Central memory CD8-positive, alpha-beta T cell (primary cell): ENCODE measurements around the gene CHAMP1.
"Not testable (repeated sequence)": the region's sequence is repeated elsewhere in the genome, so short reads cannot be mapped to it uniquely, and the experiment has no call there.

ENCODE experiments used
- ATAC-seq: fragments of 150-1000 bp; cut with Tn5 transposase; replicated peaks from 2 replicates; pipeline ENCODE4 v1.10.0; 2022; ENCODE audit warnings: mild to moderate bottlenecking, moderate FRiP score, moderate number of reproducible peaks; ENCODE audit not compliant: poor library complexity, severe bottlenecking; ENCODE audit errors: extremely low read depth
- DNase-seq, 2 donors: peaks; one replicate each; pipeline ENCODE4 v3.0.0; 2021; ENCODE audit warnings: low spot score in 2 of 2
- H3K27ac Mint-ChIP-seq: one replicate; pipeline ENCODE4 v1.8.0; 2022; ENCODE audit warnings: low read depth, mild to moderate bottlenecking, moderate library complexity, mixed read lengths
- H3K27me3 Mint-ChIP-seq: one replicate; pipeline ENCODE4 v1.8.0; 2022; ENCODE audit warnings: mixed read lengths
- H3K36me3 Mint-ChIP-seq: one replicate; pipeline ENCODE4 v1.8.0; 2022; ENCODE audit warnings: mild to moderate bottlenecking, moderate library complexity, mixed read lengths; ENCODE audit not compliant: insufficient read depth
- H3K4me1 Mint-ChIP-seq: one replicate; pipeline ENCODE4 v1.8.0; 2022; ENCODE audit warnings: mixed read lengths
- H3K4me3 Mint-ChIP-seq: one replicate; pipeline ENCODE4 v1.8.0; 2022; ENCODE audit warnings: mild to moderate bottlenecking, moderate library complexity, mixed read lengths
- H3K9me3 Mint-ChIP-seq: one replicate; pipeline ENCODE4 v1.8.0; 2022; ENCODE audit warnings: mixed read lengths

The CHAMP1 gene

GRCh38 chr13:114325729-114326128, 11.4 kb downstream of the CHAMP1 start:
- H3K36me3 Mint-ChIP-seq = peaks cover 36% of the 10 kb centered on the region

GRCh38 chr13:114328034-114328433, 13.7 kb downstream of the CHAMP1 start:
- H3K4me1 Mint-ChIP-seq = peaks cover 14% of the 10 kb centered on the region
- H3K27me3 Mint-ChIP-seq = no peaks in the 10 kb centered on the region
- H3K36me3 Mint-ChIP-seq = peaks cover 23% of the 10 kb centered on the region
- H3K9me3 Mint-ChIP-seq = no peaks in the 10 kb centered on the region
- H3K27ac Mint-ChIP-seq = no peak overlapping the region
- no peak for ATAC-seq
- DNase-seq = no peak
- H3K4me3 Mint-ChIP-seq = no peak overlapping the region

More at GRCh38 chr13:114325729-114326128, 11.4 kb downstream of the CHAMP1 start:
- no peak overlapping the region for H3K4me3 Mint-ChIP-seq
- peak overlapping the region; percentile 16 for H3K27ac Mint-ChIP-seq
- DNase-seq (no peak), ATAC-seq (no peak)
- H3K27me3 Mint-ChIP-seq = no peaks in the 10 kb centered on the region
- peaks cover 14% of the 10 kb centered on the region for H3K4me1 Mint-ChIP-seq
- no peaks in the 10 kb centered on the region for H3K9me3 Mint-ChIP-seq

- no peak for DNase-seq
- Mint-ChIP-seq H3K27ac (no peak overlapping the region), H3K36me3 (peaks cover 23% of the 10 kb centered on the region), H3K4me3 (no peak overlapping the region), H3K27me3 (no peaks in the 10 kb centered on the region), H3K4me1 (peaks cover 14% of the 10 kb centered on the region), H3K9me3 (no peaks in the 10 kb centered on the region)
- ATAC-seq = no peak
These were observed 14.3 kb downstream of the CHAMP1 start for GRCh38 chr13:114328595-114328994.

- H3K9me3 Mint-ChIP-seq = no peaks in the 10 kb centered on the region
- DNase-seq (no peak), ATAC-seq (no peak)
- no peaks in the 10 kb centered on the region for H3K27me3 Mint-ChIP-seq
- no peak overlapping the region for H3K27ac Mint-ChIP-seq
- peaks cover 21% of the 10 kb centered on the region for H3K4me1 Mint-ChIP-seq
- no peak overlapping the region for H3K4me3 Mint-ChIP-seq
- peaks cover 10% of the 10 kb centered on the region for H3K36me3 Mint-ChIP-seq
These were observed 15.8 kb downstream of the CHAMP1 start for GRCh38 chr13:114330086-114330485.

- ATAC-seq, DNase-seq, H3K27me3 Mint-ChIP-seq, H3K36me3 Mint-ChIP-seq, H3K9me3 Mint-ChIP-seq: not testable (repeated sequence)
- H3K4me3 Mint-ChIP-seq = peak overlapping the region; percentile 59
- H3K4me1 Mint-ChIP-seq = peaks cover 15% of the 10 kb centered on the region
- H3K27ac Mint-ChIP-seq = peak overlapping the region; percentile 19
These were observed 19.6 kb downstream of the CHAMP1 start for GRCh38 chr13:114333881-114334280.

GRCh38 chr13:114334305-114335053, 20.2 kb downstream of the CHAMP1 start:
- Mint-ChIP-seq H3K4me1 (peaks cover 15% of the 10 kb centered on the region), H3K9me3 (no peaks in the 10 kb centered on the region), H3K27me3 (no peaks in the 10 kb centered on the region), H3K36me3 (no peaks in the 10 kb centered on the region), H3K4me3 (peak overlapping the region; percentile 59), H3K27ac (peak overlapping the region; percentile 19)
- no peak for ATAC-seq
- no peak for DNase-seq

GRCh38 chr13:114336457-114336856, 22.2 kb downstream of the CHAMP1 start:
- not testable (repeated sequence) for DNase-seq, ATAC-seq, H3K4me3 Mint-ChIP-seq, H3K27me3 Mint-ChIP-seq, H3K27ac Mint-ChIP-seq, H3K36me3 Mint-ChIP-seq, H3K9me3 Mint-ChIP-seq
- peaks cover 35% of the 10 kb centered on the region for H3K4me1 Mint-ChIP-seq

- no peak for DNase-seq
- ATAC-seq = no peak
- H3K27me3 Mint-ChIP-seq = no peaks in the 10 kb centered on the region
- peaks cover 34% of the 10 kb centered on the region for H3K4me1 Mint-ChIP-seq
- no peak overlapping the region for H3K27ac Mint-ChIP-seq
- H3K36me3 Mint-ChIP-seq = peaks cover 6% of the 10 kb centered on the region
- no peaks in the 10 kb centered on the region for H3K9me3 Mint-ChIP-seq
- H3K4me3 Mint-ChIP-seq = no peak overlapping the region
These were observed 24.7 kb downstream of the CHAMP1 start for GRCh38 chr13:114338959-114339358.

GRCh38 chr13:114339857-114340534, 25.7 kb downstream of the CHAMP1 start:
- ATAC-seq (peak; percentile 92), DNase-seq (peak; percentile 28 to 63)
- H3K27ac Mint-ChIP-seq = peak overlapping the region; percentile 11
- peak overlapping the region; percentile 40 for H3K4me3 Mint-ChIP-seq
- peaks cover 25% of the 10 kb centered on the region for H3K4me1 Mint-ChIP-seq
- H3K27me3 Mint-ChIP-seq = no peaks in the 10 kb centered on the region
- H3K9me3 Mint-ChIP-seq = no peaks in the 10 kb centered on the region
- peaks cover 6% of the 10 kb centered on the region for H3K36me3 Mint-ChIP-seq

GRCh38 chr13:114341003-114341777, 26.9 kb downstream of the CHAMP1 start:
- peaks cover 22% of the 10 kb centered on the region for H3K4me1 Mint-ChIP-seq
- no peaks in the 10 kb centered on the region for H3K9me3 Mint-ChIP-seq
- peaks cover 6% of the 10 kb centered on the region for H3K36me3 Mint-ChIP-seq

GRCh38 chr13:114347256-114347655, 33.0 kb downstream of the CHAMP1 start:
- H3K27me3 Mint-ChIP-seq = peaks cover 38% of the 10 kb centered on the region
- not testable (repeated sequence) for H3K27ac Mint-ChIP-seq, H3K4me3 Mint-ChIP-seq, H3K9me3 Mint-ChIP-seq, H3K4me1 Mint-ChIP-seq, DNase-seq, ATAC-seq, H3K36me3 Mint-ChIP-seq

More at GRCh38 chr13:114341003-114341777, 26.9 kb downstream of the CHAMP1 start:
- ATAC-seq (no peak), DNase-seq (no peak)
- Mint-ChIP-seq H3K27ac (no peak overlapping the region), H3K4me3 (peak overlapping the region; percentile 40), H3K27me3 (no peaks in the 10 kb centered on the region)

- DNase-seq, H3K36me3 Mint-ChIP-seq, H3K4me3 Mint-ChIP-seq, H3K27ac Mint-ChIP-seq, H3K9me3 Mint-ChIP-seq, H3K4me1 Mint-ChIP-seq, ATAC-seq: not testable (repeated sequence)
- H3K27me3 Mint-ChIP-seq = peaks cover 31% of the 10 kb centered on the region
These were observed 38.5 kb downstream of the CHAMP1 start for GRCh38 chr13:114352763-114353162.
